OCI-LY7 (cell line): Measurements from ENCODE around the gene GABRD. TPM values are rescaled to one million over a fixed set of nuclear protein-coding genes. Genes with fewer than 3 reads are reported as not detected.

ENCODE experiments used
- BruUV-seq: library from RNA; stranded (reverse); fragments of 400-500 nt; replicated peaks from 2 replicates; lab custom pipeline; 2021; lab: Mats Ljungman, UMichigan
- CTCF ChIA-PET: fragments of 300-600 bp; sonication (Branson Sonifier 250); formaldehyde crosslinking; loops from one replicate; lab custom pipeline; 2022; ENCODE audit warnings: antibody characterized with exemption; ENCODE audit not compliant: unreplicated experiment; lab: Charles Lee
- POLR2A ChIA-PET: fragments of 300-600 bp; sonication (Branson Sonifier 250); formaldehyde crosslinking; loops from one replicate; lab custom pipeline; 2022; ENCODE audit warnings: antibody characterized with exemption; lab: Charles Lee
- DNase-seq: peaks from one replicate; pipeline ENCODE4 v3.0.0-alpha.2; 2015; ENCODE audit warnings: low spot score
- H2AFZ ChIP-seq: fragments of 200-600 bp; sonication (generic), shearing (Covaris generic); 2 replicates; pipeline ENCODE4 v1.6.1; 2014; ENCODE audit warnings: mild to moderate bottlenecking, antibody characterized with exemption, low read length, moderate library complexity
- H3K27ac ChIP-seq: fragments of 200-600 bp; sonication (generic); 2 replicates; pipeline ENCODE4 v1.5.1; 2014; ENCODE audit warnings: mixed run types, low read depth, mild to moderate bottlenecking, moderate library complexity, low read length, inconsistent platforms; ENCODE audit not compliant: poor library complexity, severe bottlenecking
- H3K36me3 ChIP-seq: fragments of 200-600 bp; sonication (generic); 2 replicates; pipeline ENCODE4 v1.6.1; 2014; ENCODE audit warnings: mild to moderate bottlenecking, antibody characterized with exemption, low read length, moderate library complexity, mixed read lengths; ENCODE audit not compliant: insufficient read depth
- H3K4me1 ChIP-seq: fragments of 200-600 bp; sonication (generic); 2 replicates; pipeline ENCODE4 v1.5.1; 2014; ENCODE audit warnings: mild to moderate bottlenecking, low read length; ENCODE audit not compliant: insufficient read depth, poor library complexity, severe bottlenecking
- H3K4me2 ChIP-seq: fragments of 200-600 bp; sonication (generic); 2 replicates; pipeline ENCODE4 v1.6.1; 2014; ENCODE audit warnings: mild to moderate bottlenecking, low read length
- H3K4me3 ChIP-seq: fragments of 200-600 bp; sonication (generic); 2 replicates; pipeline ENCODE4 v1.5.1; 2014; ENCODE audit warnings: mild to moderate bottlenecking, low read depth, low read length; ENCODE audit not compliant: poor library complexity, severe bottlenecking
- H3K79me2 ChIP-seq: fragments of 200-600 bp; sonication (generic); 2 replicates; pipeline ENCODE4 v1.6.1; 2016; ENCODE audit warnings: low read depth, mild to moderate bottlenecking, low read length, moderate library complexity, mixed read lengths; ENCODE audit not compliant: insufficient read depth
- H3K9me2 ChIP-seq: fragments of 200-600 bp; sonication (generic); 2 replicates; pipeline ENCODE4 v1.6.1; 2016; ENCODE audit warnings: mild to moderate bottlenecking, low read length, mixed read lengths; ENCODE audit not compliant: insufficient read depth
- H3K9me3 ChIP-seq: fragments of 200-600 bp; sonication (generic); 2 replicates; pipeline ENCODE4 v1.6.1; 2014; ENCODE audit warnings: mild to moderate bottlenecking, mixed run types, low read length, mixed read lengths
- H4K20me1 ChIP-seq: fragments of 200-600 bp; sonication (generic); 2 replicates; pipeline ENCODE4 v1.6.1; 2014; ENCODE audit warnings: mild to moderate bottlenecking, antibody characterized with exemption, low read length, moderate library complexity, mixed read lengths; ENCODE audit not compliant: insufficient read depth
- CTCF ChIP-seq: fragments of 200-600 bp; sonication (generic); conservative IDR thresholded peaks from 2 replicates; pipeline ENCODE4 v1.5.1; 2014; ENCODE audit warnings: mild to moderate bottlenecking, antibody characterized with exemption, low read length, moderate library complexity, mixed read lengths
- EZH2phosphoT487 ChIP-seq: fragments of 200-600 bp; sonication (generic); IDR thresholded peaks from 2 replicates; pipeline ENCODE4 v1.6.1; 2018; ENCODE audit warnings: low read depth, borderline replicate concordance, mild to moderate bottlenecking, mixed run types, antibody characterized with exemption, low read length, moderate library complexity, mixed read lengths
- intact Hi-C: fragments of 100-400 bp; cut with micrococcal nuclease; formaldehyde crosslinking; loops from one replicate; pipeline ENCODE4 v1.10.0; 2022; ENCODE audit not compliant: unreplicated experiment
- total RNA-seq, 2 experiments: library from RNA; depleted of rRNA in 1 of 2; stranded (reverse); fragments of >200 nt in 1 of 2; shearing (Covaris generic) in 1 of 2; gene quantifications; 2 replicates each; pipeline ENCODE4 v1.2.3, GENCODE V29; 2014 to 2022

The GABRD gene
- total RNA-seq, 2 experiments from 2014 or later = not detected

DNA sequence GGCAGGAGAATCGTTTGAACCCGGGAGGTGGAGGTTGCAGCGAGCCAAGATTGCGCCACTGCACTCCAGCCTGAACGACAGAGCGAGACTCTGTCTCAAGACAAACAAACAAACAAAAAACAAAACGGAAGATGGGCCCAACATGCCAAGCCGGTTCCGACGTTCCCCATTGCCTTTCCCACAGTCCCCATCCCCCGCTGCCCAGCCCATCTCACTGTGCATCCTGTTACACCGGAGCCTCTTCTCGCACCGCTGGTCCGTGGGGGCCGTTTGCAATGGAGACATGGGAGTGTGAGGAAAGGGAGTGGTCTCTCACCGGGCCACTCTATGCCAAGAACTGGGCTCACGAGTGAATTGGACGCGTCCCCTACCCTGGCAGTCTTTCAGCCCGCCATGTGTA is 14.3 kb upstream of the GABRD start:
- no peaks in the 10 kb centered on the region for H3K4me1 ChIP-seq
- H4K20me1 ChIP-seq = no peaks in the 10 kb centered on the region
- H3K27ac ChIP-seq = no peak overlapping the region
- H3K4me2 ChIP-seq = no peak overlapping the region
- ChIA-PET CTCF (no interaction called here), POLR2A (no interaction called here)
- no peak for DNase-seq
- no TSS peak for BruUV-seq
- H3K4me3 ChIP-seq = no peak overlapping the region
- no peaks in the 10 kb centered on the region for H3K79me2 ChIP-seq
- no peaks in the 10 kb centered on the region for H3K9me3 ChIP-seq
- H3K36me3 ChIP-seq = no peaks in the 10 kb centered on the region
- TF ChIP-seq CTCF (no peak), EZH2phosphoT487 (no peak)
- intact Hi-C loops = no loop called here
- no peak overlapping the region for H2AFZ ChIP-seq
- no peaks in the 10 kb centered on the region for H3K9me2 ChIP-seq

DNA sequence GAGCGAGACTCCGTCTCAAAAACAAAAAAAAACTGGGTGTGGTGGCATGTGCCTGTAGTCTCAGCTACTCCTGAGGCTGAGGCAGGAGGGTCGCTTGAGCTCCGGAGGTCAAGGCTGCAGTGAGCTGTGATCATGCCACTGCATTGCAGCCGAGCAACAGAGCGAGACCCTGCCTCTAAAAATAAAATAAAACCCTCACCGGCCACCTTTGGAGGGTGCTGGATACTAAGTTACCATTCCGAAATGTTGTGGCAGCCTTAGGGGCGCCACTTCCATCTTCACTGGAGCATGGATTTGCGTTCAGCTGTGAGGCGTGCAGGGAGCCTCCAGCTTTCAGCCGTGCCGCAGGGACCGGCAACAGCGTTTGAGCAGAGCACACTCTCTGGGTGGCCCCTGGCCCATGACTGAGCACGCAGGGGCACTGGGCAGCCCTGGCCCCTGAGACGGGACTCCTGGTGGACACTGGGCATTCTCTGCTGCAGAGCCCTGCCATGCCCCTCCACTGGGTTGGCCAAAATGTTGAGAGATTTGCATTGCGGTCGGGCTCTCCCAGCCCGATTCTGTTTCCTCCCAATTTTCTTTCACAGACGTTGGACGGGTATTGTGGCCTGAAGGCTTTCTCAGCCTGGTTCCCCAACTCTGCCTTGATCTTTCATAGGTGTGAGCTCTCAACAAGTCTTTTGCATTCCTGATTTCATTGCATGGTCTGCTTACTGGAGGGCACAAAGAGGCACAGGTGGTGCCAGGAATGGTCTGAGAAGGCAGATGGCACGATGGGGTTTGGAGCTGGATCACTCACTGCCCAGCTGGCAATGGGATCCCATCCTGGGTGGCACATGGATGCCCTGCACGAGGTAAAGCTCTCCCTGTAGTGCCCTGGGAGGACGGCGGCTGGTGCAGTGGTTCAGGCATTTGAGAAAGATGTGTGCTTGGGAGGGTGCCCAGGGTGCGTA is 9.8 kb upstream of the GABRD start:
- Histone ChIP-seq H3K4me2 (no peak overlapping the region), H3K4me3 (no peak overlapping the region), H3K36me3 (no peaks in the 10 kb centered on the region), H3K9me3 (no peaks in the 10 kb centered on the region), H3K9me2 (no peaks in the 10 kb centered on the region), H3K4me1 (no peaks in the 10 kb centered on the region), H4K20me1 (no peaks in the 10 kb centered on the region), H3K79me2 (no peaks in the 10 kb centered on the region), H3K27ac (no peak overlapping the region), H2AFZ (no peak overlapping the region)
- intact Hi-C loops = no loop called here
- TF ChIP-seq CTCF (no peak), EZH2phosphoT487 (no peak)
- ChIA-PET POLR2A (no interaction called here), CTCF (no interaction called here)
- no peak for DNase-seq
- no TSS peak for BruUV-seq

GRCh38 chr1:2014181-2014580 is 5.0 kb upstream of the GABRD start:
- intact Hi-C loops = no loop called here
- TF ChIP-seq CTCF (no peak), EZH2phosphoT487 (no peak)
- no peaks in the 10 kb centered on the region for H3K4me1 ChIP-seq
- no peaks in the 10 kb centered on the region for H3K9me2 ChIP-seq
- no TSS peak for BruUV-seq
- ChIA-PET POLR2A (no interaction called here), CTCF (no interaction called here)
- no peak overlapping the region for H3K4me3 ChIP-seq
- no peaks in the 10 kb centered on the region for H3K36me3 ChIP-seq
- no peak for DNase-seq
- no peak overlapping the region for H3K27ac ChIP-seq
- H3K9me3 ChIP-seq = no peaks in the 10 kb centered on the region
- no peaks in the 10 kb centered on the region for H3K79me2 ChIP-seq
- no peak overlapping the region for H3K4me2 ChIP-seq
- no peaks in the 10 kb centered on the region for H4K20me1 ChIP-seq
- no peak overlapping the region for H2AFZ ChIP-seq
